NCI-H187 treated with DMSO at 0.1 percent for 48 hours (cell line): ENCODE measurements around the gene CHMP4A.
"Not testable (repeated sequence)": the region's sequence is repeated elsewhere in the genome, so short reads cannot be mapped to it uniquely, and the experiment has no call there.

Source experiments
- DNase-seq: peaks from one replicate; lab custom pipeline; 2025; lab: John Stamatoyannopoulos, UW

CHMP4A gene

DNA sequence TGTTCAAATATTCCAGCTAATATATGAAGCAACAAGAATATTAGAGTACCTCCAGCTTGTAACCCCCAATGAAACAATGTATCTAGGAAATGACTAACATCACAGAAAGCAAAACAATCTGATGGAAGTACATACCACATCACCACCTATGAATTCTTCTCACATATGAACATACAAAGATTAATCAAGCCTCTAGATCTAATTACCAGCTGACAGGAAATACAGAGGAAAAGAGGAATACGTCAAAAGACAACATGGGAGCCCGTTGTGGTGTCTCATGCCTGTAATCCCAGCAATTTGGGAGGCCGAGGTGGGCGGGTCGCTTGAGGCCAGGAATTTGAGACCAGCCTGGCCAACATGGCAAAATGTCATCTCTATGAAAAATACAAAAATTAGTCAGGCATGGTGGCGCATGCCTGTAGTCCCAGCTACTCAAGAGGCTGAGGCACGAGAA is 11.4 kb upstream of the CHMP4A start:
- no peak for DNase-seq

DNA sequence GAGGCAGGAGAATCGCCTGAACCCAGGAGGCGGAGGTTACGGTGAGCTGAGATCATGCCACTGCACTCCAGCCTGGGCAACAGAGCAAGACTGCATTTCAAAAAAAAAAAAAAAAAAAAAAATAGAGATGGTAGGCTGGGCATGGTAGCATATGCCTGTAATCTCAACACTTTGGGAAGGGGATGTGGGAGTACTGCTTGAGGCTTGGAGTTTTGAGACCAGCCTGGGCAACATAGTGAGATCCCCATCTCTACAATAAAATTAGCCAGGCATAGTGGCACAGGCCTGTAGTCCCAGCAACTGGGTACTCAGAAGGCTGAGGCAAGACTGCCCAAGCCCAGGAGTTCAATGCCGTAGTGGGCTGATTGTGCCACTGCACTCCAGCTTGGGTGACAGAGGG is 9.7 kb upstream of the CHMP4A start:
- DNase-seq = not testable (repeated sequence)

DNA sequence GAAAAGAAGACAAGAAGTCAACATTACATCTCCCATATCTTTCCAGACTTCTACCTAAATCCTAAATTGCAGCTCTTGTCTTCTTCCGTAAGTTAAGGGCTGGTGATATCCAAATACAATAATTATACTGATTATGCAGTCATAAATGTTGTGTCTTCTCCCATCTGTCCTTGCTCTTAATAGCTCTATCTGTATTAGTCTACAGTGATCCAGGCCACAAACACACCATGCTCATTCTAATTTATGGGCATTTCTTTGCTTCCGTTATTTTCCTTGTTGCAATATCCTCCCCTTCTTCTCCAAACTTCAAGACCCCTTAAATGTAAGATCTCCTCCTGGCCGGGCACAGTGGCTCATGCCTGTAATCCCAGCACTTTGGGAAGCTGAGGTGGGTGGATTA is 6.2 kb upstream of the CHMP4A start:
- DNase-seq = no peak

DNA sequence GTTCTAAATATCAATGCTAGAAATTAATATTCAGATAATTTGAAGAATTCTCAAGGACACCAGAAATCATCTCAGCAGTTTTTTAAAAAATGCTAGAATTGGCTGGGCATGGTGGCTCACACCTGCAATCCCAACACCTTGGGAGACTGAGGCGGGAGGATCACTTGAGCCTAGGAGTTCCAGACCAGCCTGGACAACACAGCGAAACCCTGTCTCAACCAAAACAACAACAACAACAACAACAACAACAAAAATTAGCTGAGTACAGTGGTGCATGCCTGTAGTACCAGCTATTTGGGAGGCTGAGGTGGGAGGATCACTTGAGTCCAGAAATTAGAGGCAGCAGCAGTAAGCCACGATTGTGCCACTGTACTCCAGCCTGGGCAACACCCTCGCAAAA is 5.8 kb upstream of the CHMP4A start:
- no peak for DNase-seq

DNA sequence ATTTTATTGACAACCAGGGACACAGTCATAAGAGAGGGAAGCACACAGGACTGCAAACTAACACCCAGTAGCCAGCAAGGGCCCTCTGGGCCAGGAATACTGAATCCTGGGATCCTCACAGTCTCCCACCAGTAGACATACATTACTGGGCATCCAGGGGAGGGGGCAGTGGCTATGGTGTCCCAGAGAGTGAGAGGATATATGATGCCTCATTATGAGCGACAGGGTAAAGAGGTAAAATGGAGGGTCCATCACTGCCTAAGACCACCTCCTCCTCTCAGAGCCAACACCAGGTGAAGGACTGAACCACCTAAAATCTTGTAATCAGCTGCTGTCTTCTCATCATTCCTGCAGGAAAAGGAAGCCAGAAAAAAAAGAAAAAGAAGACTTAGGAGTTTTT is 3.6 kb upstream of the CHMP4A start:
- DNase-seq = not testable (repeated sequence)

DNA sequence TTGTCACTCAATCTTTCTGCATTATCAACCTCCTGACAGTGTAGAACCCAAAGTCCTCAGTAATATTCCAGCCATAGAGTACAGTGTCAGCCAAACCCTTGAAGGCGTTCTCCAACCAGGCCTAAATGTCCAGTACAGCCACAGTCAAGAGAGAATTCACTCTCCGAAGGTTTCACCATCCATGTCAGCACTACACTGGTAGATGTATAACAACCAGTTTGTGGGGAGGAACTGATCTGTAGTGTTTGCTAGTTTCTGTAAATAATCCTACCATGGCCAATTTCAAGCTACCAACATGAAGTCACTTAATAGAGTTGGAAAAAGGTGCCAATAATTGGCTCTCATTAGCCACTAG is 3.0 kb upstream of the CHMP4A start:
- DNase-seq = no peak

DNA sequence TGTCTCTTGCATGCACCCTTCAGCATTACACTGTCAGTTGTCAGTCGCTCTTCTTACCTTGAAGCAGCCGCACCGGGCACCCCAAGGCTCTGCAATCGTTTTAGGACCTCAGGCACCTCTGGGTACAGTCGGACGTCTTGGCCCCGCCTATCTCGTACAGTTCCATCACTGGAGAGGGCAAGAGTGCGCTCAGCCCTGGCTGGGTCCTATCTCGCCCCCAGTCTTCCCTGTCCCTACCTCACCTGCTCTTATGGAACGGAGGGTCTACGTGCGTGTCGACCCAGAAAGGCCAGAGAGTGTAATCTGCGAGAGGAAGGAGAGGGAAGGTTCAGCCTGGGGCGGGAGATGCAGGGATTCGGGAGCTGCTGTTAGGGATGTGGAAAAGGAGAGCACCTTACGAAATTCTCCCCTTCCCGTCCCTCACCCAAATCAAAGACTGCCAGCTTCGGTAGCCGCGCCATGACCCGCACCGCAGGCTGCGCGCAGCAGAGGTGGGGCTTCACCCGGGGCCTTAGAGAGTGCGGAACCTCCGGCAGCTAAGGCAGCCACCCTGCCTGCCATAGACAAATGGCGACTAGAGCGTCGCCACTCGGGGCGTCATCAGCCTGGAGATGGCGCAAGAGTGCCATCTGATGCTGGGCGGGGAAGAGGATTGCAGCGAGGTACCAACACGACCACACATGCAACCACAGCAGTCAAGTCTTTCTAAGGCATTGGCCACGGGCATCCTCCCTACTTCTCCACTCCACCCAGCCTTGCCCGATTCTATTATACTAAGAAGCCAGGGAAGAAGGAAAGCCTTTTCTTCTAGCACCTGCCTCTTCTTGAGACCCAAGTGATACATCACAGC is 2.4 kb upstream of the CHMP4A start, which contains the start of gene MDP1:
Gene MDP1 (minus strand): TSS at position 572 of the 850 bp plus-strand sequence. CDS start 111 bp downstream, at position 461.
- peak; percentile 51 for DNase-seq

DNA sequence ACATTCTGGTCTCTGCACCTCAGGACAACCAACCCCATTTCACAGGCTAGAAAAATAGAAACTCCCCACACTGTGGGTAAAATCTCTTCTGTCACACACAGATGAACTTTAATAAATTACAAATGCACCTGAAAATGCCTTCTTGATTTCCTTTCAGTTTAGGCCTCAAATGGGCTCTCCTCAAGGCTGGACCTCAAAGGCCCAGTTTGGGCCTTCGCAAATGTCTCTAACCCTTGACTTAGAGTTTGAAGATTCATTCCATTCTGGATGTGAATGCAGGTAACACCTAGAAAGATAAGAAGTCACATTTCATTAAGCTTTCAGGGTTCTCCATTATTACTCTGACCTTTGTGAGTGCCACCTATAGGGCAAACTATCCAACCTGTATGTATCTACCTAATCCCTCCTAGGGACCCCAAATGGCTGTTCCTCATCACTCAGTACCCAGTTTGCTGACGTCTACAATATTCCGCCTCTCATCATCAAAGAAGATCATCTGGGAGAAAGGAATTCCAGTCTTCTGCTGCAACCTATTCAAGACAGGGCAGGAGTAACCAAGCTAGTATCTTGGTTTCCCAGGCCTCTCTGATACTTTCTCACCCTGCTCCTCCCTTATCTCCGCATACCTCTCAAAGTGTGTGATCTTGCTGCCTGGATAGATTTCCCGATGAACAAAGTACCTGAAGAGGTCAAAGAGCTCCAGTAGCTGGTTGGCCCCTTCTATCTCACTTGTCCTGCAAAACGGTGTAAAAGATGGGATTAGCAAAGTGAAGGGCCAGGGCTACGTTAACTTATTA is 776 bp upstream of the CHMP4A start:
- no peak for DNase-seq

DNA sequence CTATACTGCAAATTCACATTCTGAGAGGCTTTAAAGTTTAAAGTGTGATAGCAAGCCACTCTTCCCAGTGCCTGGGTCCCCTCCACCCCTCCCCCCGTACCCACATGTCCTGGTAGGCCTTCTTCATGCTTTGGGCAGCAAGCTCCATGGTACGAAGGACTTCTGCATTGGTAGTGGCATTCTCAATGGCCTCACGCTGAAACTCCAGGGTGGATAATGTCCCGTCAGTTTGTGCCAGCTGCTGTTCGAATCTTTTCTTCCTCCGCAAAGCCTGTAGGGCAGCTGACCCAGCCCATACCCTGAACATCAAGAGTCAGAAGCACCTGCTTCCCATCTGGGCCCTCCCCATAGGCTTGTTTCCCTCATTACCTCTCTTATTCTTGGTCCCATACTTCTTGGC is 2.0 kb downstream of the CHMP4A start:
- DNase-seq = no peak

DNA sequence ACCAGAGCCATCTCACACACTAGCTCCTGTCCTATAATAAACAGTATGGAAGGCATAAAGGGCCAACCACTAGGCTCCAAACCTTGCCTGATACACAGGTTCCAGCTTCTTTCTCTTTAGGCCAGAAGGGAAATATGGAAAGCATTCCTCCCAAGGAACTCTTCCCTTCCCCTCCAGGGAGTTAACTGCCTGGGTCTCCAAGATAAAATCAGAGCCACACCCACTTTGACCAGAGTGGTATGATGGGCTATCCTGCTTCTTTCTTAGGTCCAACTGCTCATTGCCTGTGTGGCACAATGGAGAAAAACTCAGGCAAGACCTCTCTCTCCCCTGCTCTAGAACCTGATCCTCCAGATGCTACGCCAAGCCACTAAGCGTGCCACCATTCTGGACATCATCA is 5.7 kb downstream of the CHMP4A start:
- no peak for DNase-seq

DNA sequence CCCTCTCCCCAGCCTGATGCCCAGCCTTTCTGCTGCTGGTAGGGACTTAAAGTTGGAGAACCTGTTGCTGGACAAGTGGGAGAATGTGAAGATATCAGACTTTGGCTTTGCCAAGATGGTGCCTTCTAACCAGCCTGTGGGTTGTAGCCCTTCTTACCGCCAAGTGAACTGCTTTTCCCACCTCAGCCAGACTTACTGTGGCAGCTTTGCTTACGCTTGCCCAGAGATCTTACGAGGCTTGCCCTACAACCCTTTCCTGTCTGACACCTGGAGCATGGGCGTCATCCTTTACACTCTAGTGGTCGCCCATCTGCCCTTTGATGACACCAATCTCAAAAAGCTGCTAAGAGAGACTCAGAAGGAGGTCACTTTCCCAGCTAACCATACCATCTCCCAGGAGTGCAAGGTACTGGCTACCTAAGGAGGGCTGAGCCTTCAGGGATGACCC is 6.2 kb downstream of the CHMP4A start:
- DNase-seq = no peak

DNA sequence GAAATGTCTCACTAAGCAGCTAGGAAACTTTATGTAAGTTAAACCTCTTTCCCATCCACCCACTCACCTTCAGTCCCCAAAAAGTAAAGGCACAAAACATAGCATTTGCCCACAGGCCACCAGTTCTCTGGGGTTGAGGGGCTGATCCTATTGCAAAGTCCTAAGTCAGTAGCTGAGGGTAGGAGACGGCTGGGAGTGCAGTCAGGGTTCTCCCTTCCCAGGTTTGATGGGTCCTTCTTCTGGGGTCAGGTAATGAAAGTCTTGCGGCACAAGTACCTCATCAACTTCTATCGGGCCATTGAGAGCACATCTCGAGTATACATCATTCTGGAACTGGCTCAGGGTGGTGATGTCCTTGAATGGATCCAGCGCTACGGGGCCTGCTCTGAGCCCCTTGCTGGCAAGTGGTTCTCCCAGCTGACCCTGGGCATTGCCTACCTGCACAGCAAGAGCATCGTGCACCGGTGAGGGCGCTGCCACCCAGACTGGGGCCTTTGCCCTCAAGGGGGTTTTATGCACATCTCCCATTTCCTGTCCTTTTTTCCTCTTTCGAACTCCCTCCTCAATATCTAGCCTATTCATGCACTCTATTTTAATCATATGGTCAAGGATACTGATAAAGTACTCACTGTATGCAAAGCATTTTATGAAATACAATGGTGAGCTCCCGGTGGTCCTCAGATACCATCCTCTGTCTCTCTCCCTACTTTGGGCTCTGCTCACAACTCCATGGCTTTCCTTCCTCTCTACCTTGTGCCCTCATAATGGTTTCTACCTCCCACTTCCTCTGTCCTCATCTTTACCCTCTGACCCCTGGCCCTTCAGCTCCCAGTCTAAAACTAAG is 6.8 kb downstream of the CHMP4A start:
- DNase-seq = no peak

DNA sequence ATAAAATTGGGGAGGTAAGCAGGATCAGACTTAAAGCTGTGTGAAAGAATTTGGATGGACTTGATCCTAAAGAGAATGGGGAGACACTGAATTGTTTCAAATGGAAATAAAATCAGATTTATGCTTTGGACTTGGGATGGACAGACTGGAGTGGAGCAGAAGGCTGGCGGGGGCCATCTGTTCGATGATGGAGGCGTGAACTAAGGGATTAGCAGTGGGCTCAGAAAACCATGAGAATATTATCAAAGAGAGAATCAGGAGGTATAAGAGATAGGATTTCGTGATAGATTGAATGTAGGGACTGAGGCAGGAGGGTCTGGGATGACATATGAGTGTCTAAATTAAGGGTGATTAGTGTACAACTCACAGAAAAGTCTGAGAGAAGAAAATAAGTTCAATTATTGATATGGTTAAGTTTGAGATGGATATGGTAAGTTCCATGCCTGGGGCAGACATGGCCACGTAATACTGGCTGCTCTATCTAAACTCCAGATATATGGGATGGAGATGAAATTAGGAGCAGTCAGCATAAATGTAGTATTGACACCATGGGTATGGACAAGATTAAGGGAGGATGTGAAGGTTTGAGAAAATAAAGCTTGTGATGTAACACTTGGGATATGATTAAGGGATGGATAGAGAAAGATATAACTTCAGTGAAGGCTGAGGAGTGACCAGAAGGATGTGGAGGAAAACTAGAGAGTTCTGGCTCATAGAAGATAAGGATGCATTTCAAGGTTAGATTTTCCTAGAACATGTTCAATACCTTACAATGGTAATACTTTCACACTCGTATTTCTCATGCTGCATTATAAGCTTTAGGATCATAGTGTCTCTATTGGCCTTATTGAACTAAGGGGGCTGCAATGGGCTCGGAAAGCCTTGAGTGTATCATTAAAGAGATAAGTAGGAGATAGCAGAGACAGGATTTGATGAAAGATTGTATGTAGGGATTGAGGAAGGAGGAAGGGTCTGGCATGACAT is 8.8 kb downstream of the CHMP4A start:
- DNase-seq = no peak

DNA sequence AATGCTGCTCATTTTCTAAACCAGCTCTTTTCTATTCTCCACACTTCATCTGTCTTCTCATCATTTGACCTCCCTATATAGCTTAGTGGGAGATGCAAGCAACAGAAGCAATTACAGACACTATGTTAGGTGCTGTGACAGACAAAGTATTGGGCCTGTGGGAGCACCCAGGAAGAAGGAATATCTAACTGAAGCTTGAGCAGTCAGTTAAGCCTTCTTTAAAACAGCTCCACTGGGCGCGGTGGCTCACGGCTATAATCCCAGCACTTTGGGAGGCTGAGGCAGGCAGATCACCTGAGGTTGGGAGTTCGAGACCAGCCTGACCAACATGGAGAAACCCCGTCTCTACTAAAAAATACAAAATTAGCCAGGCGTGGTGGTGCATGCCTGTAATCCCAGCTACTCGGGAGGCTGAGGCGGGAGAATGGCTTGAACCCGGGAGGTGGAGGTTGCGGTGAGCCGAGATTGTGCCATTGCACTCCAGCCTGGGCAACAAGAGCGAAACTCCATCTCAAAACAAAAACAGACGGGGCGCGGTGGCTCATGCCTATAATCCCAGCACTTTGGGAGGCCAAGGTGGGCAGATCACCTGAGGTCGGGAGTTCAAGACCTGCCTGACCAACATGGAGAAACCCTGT is 9.9 kb downstream of the CHMP4A start:
- not testable (repeated sequence) for DNase-seq

DNA sequence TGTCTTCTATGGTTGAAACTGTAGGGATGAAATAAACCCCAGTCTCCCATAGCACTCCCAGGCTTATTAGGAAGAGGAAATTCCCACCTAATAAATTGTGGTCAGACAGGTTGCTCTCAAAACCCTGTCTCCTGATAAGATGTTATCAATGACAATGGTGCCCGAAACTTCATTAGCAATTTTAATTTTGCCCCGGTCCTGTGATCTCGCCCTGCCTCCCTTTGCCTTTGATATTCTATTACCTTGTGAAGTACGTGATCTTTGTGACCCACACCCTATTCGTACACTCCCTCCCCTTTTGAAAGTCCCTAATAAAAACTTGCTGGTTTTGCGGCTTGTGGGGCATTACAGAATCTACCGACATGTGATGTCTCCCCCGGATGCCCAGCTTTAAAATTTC is 10.8 kb downstream of the CHMP4A start:
- not testable (repeated sequence) for DNase-seq

DNA sequence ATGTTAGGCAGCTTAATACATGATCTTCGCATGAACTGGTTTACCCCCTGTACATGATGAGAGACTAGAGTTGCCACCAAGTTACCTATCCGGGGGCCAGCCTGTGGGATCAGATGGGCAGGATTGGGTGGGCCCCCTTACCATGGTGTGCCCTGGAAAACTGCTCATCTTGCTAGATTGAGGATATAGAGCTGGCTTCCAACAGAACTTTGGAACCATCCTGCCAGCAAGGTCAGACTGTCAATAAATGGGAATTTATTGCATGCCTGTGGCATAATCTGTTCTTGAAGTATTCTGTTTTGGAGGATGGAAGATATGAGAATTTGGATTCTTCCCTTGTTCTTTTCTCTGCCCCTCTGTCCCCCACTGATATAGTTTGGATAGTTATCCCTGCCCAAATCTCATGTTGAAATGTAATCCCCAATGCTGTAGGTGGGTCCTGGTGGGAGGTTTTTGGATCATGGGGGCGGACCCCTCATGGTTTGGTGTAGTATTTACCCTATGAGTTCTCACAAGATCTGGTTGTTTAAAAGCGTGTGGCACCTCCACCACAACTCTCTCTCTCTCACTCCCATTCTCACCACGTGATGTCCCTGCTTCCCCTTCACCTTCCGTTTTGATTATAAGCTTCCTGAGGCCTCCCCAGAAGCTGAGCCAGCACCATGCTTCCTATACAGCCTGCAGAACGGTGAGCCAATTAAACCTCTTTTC is 14.3 kb downstream of the CHMP4A start:
- DNase-seq = no peak

DNA sequence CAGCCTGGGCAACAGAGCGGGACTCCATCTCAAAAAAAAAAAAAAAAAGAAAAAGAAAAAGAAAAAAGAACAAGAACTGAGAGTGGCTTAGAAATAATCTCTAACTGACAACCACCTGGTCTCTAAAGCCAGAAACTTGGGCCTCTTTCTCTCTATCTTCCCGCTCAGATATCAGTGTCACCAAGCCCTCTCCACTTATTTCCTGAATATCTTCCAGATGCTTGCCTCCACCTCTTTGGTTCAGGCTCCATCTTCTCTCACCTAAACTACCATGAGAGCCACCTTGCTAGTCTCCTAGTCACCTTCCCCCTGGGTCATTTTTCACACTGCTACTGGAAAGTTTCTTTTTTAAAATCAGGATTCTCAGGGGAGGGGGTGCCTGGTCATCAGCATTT is 16.2 kb downstream of the CHMP4A start:
- DNase-seq = no peak

DNA sequence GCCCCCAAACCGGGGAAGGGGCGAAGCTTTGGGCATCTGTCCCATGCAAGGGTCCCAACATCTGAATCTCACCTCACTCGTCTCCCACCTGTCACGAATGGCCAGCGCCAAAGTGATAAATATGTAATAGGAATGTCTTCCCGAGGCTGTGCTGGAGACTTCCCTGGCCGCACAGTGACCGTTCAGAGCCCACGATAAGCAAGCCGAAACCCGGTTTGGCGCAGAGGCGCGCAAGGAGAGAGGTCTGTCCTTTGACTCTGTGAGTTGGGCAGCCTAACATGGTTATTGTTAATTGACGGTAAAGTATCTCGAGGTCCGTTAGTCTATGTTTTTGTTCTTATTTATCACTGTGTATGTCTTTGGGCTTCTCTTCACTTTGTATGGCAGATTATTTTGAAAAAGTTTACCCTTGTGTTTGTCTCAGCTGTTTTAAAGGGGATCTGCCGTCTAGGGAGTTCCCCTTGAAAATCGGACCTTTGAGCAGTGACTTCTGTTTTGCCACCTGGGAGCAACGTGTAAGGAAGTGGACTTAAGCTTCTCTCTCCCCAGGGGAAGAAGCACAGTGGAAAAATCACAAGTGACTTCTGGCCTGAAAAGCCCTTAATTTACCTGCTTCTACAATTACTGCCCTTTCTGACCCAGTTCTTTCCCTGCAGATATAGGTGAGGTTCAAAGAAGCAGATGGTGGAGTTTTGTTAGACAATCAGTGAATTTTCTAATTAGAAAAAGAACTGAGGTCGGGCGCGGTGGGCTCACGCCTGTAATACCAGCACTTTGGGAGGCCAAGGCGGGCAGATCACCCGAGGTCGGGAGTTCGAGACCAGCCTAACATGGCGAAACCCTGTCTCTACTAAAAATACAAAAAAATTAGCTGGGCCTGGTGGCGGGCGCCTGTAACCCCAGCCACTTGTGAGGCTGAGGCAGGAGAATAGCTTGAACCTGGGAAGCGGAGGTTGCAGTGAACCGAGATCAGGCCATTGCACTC is 16.9 kb downstream of the CHMP4A start:
- DNase-seq = no peak
